GM23338 (cell line): ENCODE results near the gene DLG2.

Experiments used
- CREB1 ChIP-seq: fragments of 250-450 bp; sonication (Bioruptor Pico); IDR thresholded peaks from 2 replicates; pipeline ENCODE4 v1.5.0; 2020; ENCODE audit warnings: low read depth, mild to moderate bottlenecking, moderate library complexity
- CTCF ChIP-seq, 2 experiments: fragments of 200-600 bp in 1 of 2; sonication (generic) in 1 of 2; conservative IDR thresholded peaks; 2 replicates each; pipeline versions ENCODE4 v1.5.1 to v1.6.1; 2016 to 2017; ENCODE audit warnings: antibody characterized with exemption in 2 of 2, low read depth in 2 of 2, mild to moderate bottlenecking in 2 of 2, moderate library complexity in 1 of 2
- ETS1 ChIP-seq: IDR thresholded peaks from 2 replicates; pipeline ENCODE4 v1.6.1; 2016; ENCODE audit warnings: antibody characterized with exemption
- EZH2 ChIP-seq: fragments of 200-600 bp; sonication (generic); IDR thresholded peaks from one replicate; pipeline ENCODE4 v1.8.0; 2017; ENCODE audit warnings: antibody characterized with exemption, mild to moderate bottlenecking, low read depth; ENCODE audit not compliant: unreplicated experiment
- EZH2phosphoT487 ChIP-seq: fragments of 200-600 bp; sonication (generic); IDR thresholded peaks from one replicate; pipeline ENCODE4 v1.8.1; 2018; ENCODE audit warnings: antibody characterized with exemption; ENCODE audit not compliant: unreplicated experiment
- JUNB ChIP-seq: IDR thresholded peaks from one replicate; pipeline ENCODE4 v1.6.1; 2016; ENCODE audit warnings: antibody characterized with exemption; ENCODE audit not compliant: unreplicated experiment
- NANOG ChIP-seq: IDR thresholded peaks from 2 replicates; pipeline ENCODE4 v1.6.1; 2016; ENCODE audit warnings: antibody characterized with exemption, borderline replicate concordance
- POLR2AphosphoS5 ChIP-seq: IDR thresholded peaks from 2 replicates; pipeline ENCODE4 v1.6.1; 2016; ENCODE audit warnings: antibody characterized with exemption, low read depth
- REST ChIP-seq: IDR thresholded peaks from one replicate; pipeline ENCODE4 v1.6.1; 2018; ENCODE audit warnings: antibody characterized with exemption; ENCODE audit not compliant: unreplicated experiment
- STAT1 ChIP-seq: IDR thresholded peaks from one replicate; pipeline ENCODE4 v1.6.1; 2016; ENCODE audit warnings: antibody characterized with exemption; ENCODE audit not compliant: unreplicated experiment
- ZNF114 ChIP-seq: fragments of 250-450 bp; sonication (Bioruptor Pico); IDR thresholded peaks from 2 replicates; pipeline ENCODE4 v1.5.0; 2020; ENCODE audit warnings: mild to moderate bottlenecking, moderate library complexity
- ZNF331 ChIP-seq: fragments of 250-450 bp; sonication (Bioruptor Pico); IDR thresholded peaks from 2 replicates; pipeline ENCODE4 v1.5.0; 2020; ENCODE audit warnings: low read depth, mild to moderate bottlenecking, moderate library complexity
- ZNF462 ChIP-seq: fragments of 250-450 bp; sonication (Bioruptor Pico); IDR thresholded peaks from 2 replicates; pipeline ENCODE4 v1.5.0; 2020; ENCODE audit warnings: mild to moderate bottlenecking, moderate library complexity

- TF ChIP-seq CTCF (conservative IDR thresholded peaks at IDR 0.05; ENCODE audit: low read depth in 2 of 2), result no peak
- TF ChIP-seq EZH2phosphoT487, result no peak
- TF ChIP-seq POLR2AphosphoS5, result no peak
- TF ChIP-seq EZH2, result no peak
- TF ChIP-seq ZNF331, result no peak
- TF ChIP-seq CREB1, result no peak
- TF ChIP-seq REST, result no peak
- no peak for TF ChIP-seq JUNB
- no peak for TF ChIP-seq ZNF114 (CRISPR knock-in tag)
- TF ChIP-seq STAT1, result no peak
- no peak for TF ChIP-seq ETS1
- TF ChIP-seq NANOG, result no peak
- TF ChIP-seq ZNF462 (CRISPR knock-in tag), result no peak
These were observed 96.5 kb downstream of the DLG2 start for GRCh38 chr11:85530634-85531033.
